Measurements from ENCODE around the gene PLOD1. TPM values are rescaled to one million over a fixed set of nuclear protein-coding genes. Genes with fewer than 3 reads are reported as not detected.

Gene PLOD1
- total and polyA plus RNA-seq, 10 of the 15 experiments (the other 5 are each of a cell fraction or from before 2014, with no cell fraction given): 10.6 to 42.6 (median 29.3) TPM

DNA sequence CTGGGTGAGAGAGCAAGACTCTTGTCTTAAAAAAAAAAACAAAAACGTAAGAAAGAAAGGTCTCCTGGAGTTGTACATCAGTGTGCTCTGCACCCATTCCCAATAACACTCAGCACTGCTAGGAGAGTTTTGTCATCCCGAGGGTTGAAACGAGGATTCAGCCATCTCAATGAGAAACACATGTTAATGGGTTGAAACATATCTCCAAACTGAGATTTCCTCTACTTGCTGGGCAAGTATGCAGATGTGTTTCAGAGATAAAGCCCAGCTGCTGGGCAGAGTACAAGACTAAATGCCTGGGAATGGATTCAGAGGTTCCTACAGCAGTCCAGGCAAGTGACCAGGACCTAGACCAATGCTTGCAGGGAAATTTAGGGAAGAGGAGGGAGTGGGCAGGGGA lies 43.1 kb downstream of the PLOD1 start:
- POLR2A ChIA-PET: interaction anchor here (0.5 to 0.7 kb wide), 3 partner anchors 9 to 1012 kb away, joined by 3 to 7 read pairs (median 5); no protein-coding TSS in a partner anchor
- Histone ChIP-seq H2AFZ (ENCODE audit: control insufficient read depth, low read depth, low read length) (no peak overlapping the region), H3K9me3 (replicated peaks; ENCODE audit: control insufficient read depth, insufficient read depth, low read length) (no peaks in the 10 kb centered on the region), H3K4me3 (no peak overlapping the region), H3K27me3 (replicated peaks in 1 of 2; ENCODE audit: control insufficient read depth in 2 of 2, insufficient read depth in 2 of 2, low read length in 1 of 2) (no peaks in the 10 kb centered on the region), H3K4me2 (ENCODE audit: control insufficient read depth, insufficient read depth) (no peak overlapping the region), H4K20me1 (ENCODE audit: control insufficient read depth, insufficient read depth) (no peaks in the 10 kb centered on the region), H3K4me1 (ENCODE audit: control insufficient read depth, insufficient read depth, low read length) (peaks cover 6% of the 10 kb centered on the region), H3K79me2 (ENCODE audit: control insufficient read depth, insufficient read depth, low read length) (peaks cover 20% of the 10 kb centered on the region), H3K27ac (ENCODE audit: control insufficient read depth, insufficient read depth) (no peak overlapping the region), H3K9ac (ENCODE audit: control insufficient read depth, insufficient read depth, low read length) (no peak overlapping the region), H3K36me3 (ENCODE audit: control insufficient read depth in 2 of 2, insufficient read depth in 2 of 2, low read length in 1 of 2) (peaks cover 3 to 7% of the 10 kb centered on the region in 2 experiments)
- WGBS (ENCODE audit: insufficient coverage, insufficient replicate concordance, low lambda C conversion rate, missing lambda C conversion rate): 69% methylated on average over 3 of the region's 3 CpGs
- FAIRE-seq (no peak), DNase-seq (ENCODE audit: low read depth, low spot score) (no peak), ATAC-seq (no peak)
- CTCF ChIA-PET: interaction anchor here (0.6 kb wide), 1 partner anchor 604 kb away, joined by 3 read pairs; no protein-coding TSS in a partner anchor
- TF ChIP-seq RCOR1 (conservative IDR thresholded peaks at IDR 0.05; ENCODE audit: low read depth, low read length): no peak
- TF ChIP-seq RUNX3 (IDR thresholded peaks at IDR 0.05; ENCODE audit: low read length): no peak
- TF ChIP-seq ZNF24 (IDR thresholded peaks at IDR 0.05): no peak
- no peak for TF ChIP-seq NFYB (IDR thresholded peaks at IDR 0.05; ENCODE audit: insufficient read depth, low read depth, low read length)
- no peak for TF ChIP-seq FOS (IDR thresholded peaks at IDR 0.05; ENCODE audit: borderline replicate concordance, extremely low read depth, insufficient read length)
- no peak for TF ChIP-seq NR2C1 (IDR thresholded peaks at IDR 0.05)
- TF ChIP-seq CHD2 (IDR thresholded peaks at IDR 0.05; ENCODE audit: borderline replicate concordance, low read depth, low read length): no peak
- TF ChIP-seq NR2C2 (IDR thresholded peaks at IDR 0.05; ENCODE audit: borderline replicate concordance, control insufficient read depth, insufficient read length, low read depth): no peak
- TF ChIP-seq, protein P1, sequence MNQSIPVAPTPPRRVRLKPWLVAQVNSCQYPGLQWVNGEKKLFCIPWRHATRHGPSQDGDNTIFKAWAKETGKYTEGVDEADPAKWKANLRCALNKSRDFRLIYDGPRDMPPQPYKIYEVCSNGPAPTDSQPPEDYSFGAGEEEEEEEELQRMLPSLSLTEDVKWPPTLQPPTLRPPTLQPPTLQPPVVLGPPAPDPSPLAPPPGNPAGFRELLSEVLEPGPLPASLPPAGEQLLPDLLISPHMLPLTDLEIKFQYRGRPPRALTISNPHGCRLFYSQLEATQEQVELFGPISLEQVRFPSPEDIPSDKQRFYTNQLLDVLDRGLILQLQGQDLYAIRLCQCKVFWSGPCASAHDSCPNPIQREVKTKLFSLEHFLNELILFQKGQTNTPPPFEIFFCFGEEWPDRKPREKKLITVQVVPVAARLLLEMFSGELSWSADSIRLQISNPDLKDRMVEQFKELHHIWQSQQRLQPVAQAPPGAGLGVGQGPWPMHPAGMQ (IDR thresholded peaks at IDR 0.05; ENCODE audit: borderline replicate concordance): no peak
- no peak for TF ChIP-seq RFX5 (IDR thresholded peaks at IDR 0.05; ENCODE audit: low read depth, low read length)
- TF ChIP-seq MEF2A (IDR thresholded peaks at IDR 0.05; ENCODE audit: insufficient read depth, low read depth, low read length): no peak
- TF ChIP-seq TCF7 (IDR thresholded peaks at IDR 0.05; ENCODE audit: borderline replicate concordance): no peak
- TF ChIP-seq ZNF384 (IDR thresholded peaks at IDR 0.05; ENCODE audit: borderline replicate concordance, low read depth, low read length): no peak
- no peak for TF ChIP-seq MTA2 (IDR thresholded peaks at IDR 0.05; ENCODE audit: low read depth)
- no peak for TF ChIP-seq ETV6 (conservative IDR thresholded peaks at IDR 0.05 in 1 of 2, IDR thresholded peaks at IDR 0.05 in 1 of 2; ENCODE audit: borderline replicate concordance in 1 of 2, low read depth in 1 of 2)
- no peak for TF ChIP-seq NFIC (IDR thresholded peaks at IDR 0.05; ENCODE audit: low read depth, low read length)
- SMC1A ChIA-PET (ENCODE audit: uncharacterized antibody, unreplicated experiment): no interaction called here
- RAD21 ChIA-PET (ENCODE audit: unreplicated experiment): interaction anchor here (0.6 kb wide), 1 partner anchor 100 kb away, joined by 3 read pairs; no protein-coding TSS in a partner anchor
- intact Hi-C loops (cut with micrococcal nuclease; ENCODE audit: unreplicated experiment) (no loop called here), in situ Hi-C loops (cut with MboI) (no loop called here)
- no TSS peak for BruUV-seq (replicated peaks)

Data from GM12878 (cell line).